ENCODE measurements around the gene ORM2. TPM values are rescaled to one million over a fixed set of nuclear protein-coding genes. Genes with fewer than 3 reads are reported as not detected.
A peak's percentile ranks its signal among the peaks of the same experiment; 100 is the strongest.

Gene ORM2
- total RNA-seq, 1 donor from 2014 or later, result not detected

DNA sequence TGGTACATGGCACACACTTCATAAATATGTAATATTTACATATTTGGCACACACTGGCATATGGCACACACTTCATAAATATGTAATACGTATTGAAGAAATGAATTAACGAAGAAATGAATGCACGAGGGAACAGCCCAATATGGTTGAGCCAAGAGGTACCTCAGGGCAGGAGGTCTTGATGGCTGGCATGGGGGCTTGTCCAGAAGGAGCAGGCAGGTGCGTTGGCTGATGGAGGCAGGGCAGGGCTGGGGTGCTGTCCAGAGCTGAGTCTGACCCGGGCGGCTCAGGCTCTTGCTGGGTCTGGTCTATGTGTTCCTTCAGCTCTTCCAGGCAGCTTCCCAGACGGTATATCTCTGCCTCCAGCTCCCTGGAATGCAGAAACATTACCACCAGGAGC is 31.9 kb downstream of the ORM2 start:
- no peak overlapping the region for H3K4me3 ChIP-seq (ENCODE audit: low read depth, low read length)
- no peak for DNase-seq (ENCODE audit: low read depth)
- TF ChIP-seq, protein P1, sequence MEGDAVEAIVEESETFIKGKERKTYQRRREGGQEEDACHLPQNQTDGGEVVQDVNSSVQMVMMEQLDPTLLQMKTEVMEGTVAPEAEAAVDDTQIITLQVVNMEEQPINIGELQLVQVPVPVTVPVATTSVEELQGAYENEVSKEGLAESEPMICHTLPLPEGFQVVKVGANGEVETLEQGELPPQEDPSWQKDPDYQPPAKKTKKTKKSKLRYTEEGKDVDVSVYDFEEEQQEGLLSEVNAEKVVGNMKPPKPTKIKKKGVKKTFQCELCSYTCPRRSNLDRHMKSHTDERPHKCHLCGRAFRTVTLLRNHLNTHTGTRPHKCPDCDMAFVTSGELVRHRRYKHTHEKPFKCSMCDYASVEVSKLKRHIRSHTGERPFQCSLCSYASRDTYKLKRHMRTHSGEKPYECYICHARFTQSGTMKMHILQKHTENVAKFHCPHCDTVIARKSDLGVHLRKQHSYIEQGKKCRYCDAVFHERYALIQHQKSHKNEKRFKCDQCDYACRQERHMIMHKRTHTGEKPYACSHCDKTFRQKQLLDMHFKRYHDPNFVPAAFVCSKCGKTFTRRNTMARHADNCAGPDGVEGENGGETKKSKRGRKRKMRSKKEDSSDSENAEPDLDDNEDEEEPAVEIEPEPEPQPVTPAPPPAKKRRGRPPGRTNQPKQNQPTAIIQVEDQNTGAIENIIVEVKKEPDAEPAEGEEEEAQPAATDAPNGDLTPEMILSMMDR (conservative IDR thresholded peaks at IDR 0.05; ENCODE audit: low read depth, low read length), result no peak

DNA sequence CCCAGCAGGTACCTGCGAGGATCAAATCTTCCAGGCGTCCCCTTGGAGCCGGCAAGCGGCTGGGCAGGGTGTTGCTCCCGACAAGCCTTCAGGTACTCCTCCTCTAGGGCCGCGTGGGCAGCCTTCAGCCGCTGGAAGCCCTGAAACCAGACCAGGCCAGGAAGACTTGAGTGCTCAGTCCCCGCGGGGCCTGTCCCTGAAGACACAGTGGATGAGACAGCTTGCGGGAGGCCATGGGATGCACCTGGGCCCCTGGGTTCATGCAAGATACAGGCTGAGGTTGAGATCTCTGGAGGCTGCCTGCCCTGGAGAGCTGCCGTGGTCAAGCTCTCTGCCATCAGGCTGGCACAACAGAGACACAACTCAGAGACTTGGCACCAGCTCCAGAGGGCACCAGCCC is 32.7 kb downstream of the ORM2 start:
- DNase-seq (ENCODE audit: low read depth), result no peak
- H3K4me3 ChIP-seq (ENCODE audit: low read depth, low read length), result no peak overlapping the region
- TF ChIP-seq, protein P1 (conservative IDR thresholded peaks at IDR 0.05; ENCODE audit: low read depth, low read length), result no peak

DNA sequence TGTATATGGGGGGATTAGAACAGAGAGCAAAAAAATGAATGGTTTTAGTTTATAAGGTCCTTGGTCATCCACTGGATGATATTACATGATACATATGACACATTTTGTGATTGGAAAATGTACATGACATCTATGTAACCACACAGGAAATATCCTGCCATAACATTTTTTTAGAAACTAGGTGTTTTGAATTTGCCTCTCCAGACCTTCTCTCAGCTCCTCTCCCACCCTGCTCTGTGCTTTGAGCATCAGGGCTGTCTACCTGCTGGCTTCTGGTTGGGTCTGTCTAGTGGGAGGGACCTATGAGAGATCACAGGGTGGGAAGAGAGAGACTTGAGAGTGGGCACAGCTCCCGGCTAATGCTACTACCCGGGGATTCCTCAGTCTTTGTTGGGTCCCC is 33.8 kb downstream of the ORM2 start:
- no peak for DNase-seq (ENCODE audit: low read depth)
- no peak overlapping the region for H3K4me3 ChIP-seq (ENCODE audit: low read depth, low read length)
- TF ChIP-seq, protein P1 (conservative IDR thresholded peaks at IDR 0.05; ENCODE audit: low read depth, low read length), result no peak

DNA sequence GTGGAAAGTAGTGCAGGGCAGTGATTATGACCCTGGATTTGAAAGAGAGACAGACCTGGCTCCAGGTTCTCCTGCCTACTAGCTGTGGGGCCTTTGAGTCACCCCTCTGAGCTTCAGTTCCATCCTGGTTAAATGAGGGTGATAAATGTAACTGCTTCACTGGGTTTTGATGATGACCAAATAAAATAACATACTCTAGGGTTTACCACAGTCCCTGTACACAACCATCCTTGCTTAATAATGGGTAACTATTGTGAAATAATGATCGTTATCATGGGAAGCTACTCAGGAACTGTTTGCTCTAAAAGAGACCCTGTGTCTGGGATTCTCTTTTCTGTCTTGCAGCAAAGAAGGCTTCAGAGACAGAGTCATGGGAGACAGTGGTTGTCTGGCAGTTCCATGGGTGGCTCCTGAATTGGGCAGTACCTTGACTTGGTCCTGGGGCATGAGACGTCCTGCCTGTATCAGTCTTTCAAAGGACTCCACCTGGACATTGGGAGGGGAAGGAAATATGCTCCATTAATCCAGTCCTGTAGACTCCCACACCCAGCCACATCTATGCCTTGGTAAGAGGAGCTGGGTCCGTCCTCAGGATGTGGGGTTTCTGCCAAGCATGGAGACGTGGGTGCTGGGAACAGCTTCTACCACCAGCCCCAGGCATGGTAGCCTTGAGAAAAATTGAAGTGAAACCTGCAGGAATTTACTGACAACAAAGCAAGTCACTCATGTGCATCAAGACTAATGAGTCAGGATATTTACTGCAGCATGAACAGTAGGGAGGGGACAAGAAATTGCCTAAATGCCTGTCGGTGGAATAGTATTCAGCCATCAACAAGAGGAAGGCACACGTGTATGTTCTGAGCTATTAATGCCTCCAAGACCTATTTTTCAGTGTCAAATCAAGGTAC is 34.7 kb downstream of the ORM2 start:
- TF ChIP-seq, protein P1 (conservative IDR thresholded peaks at IDR 0.05; ENCODE audit: low read depth, low read length), result no peak
- no peak overlapping the region for H3K4me3 ChIP-seq (ENCODE audit: low read depth, low read length)
- DNase-seq (ENCODE audit: low read depth), result peak; percentile 98

DNA sequence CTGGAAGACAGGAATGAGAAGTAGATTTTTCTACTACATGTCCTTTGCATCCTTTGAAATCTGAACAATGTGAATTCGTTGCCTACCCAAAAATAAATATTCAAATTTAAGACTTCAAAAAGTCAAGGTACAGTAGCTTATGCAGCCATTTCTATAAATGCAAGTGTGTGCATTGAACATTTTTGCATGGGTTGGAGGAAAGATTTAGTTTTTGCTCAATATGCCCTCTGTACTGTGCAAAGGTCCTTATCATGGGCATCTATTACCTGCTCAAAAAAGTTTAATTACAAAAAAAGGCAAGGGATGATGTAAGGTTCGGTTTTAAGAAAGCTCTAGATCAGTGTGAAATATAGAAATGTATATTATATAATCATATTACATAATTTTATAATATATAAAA is 35.5 kb downstream of the ORM2 start:
- H3K4me3 ChIP-seq (ENCODE audit: low read depth, low read length), result no peak overlapping the region
- TF ChIP-seq, protein P1 (conservative IDR thresholded peaks at IDR 0.05; ENCODE audit: low read depth, low read length), result no peak
- no peak for DNase-seq (ENCODE audit: low read depth)

DNA sequence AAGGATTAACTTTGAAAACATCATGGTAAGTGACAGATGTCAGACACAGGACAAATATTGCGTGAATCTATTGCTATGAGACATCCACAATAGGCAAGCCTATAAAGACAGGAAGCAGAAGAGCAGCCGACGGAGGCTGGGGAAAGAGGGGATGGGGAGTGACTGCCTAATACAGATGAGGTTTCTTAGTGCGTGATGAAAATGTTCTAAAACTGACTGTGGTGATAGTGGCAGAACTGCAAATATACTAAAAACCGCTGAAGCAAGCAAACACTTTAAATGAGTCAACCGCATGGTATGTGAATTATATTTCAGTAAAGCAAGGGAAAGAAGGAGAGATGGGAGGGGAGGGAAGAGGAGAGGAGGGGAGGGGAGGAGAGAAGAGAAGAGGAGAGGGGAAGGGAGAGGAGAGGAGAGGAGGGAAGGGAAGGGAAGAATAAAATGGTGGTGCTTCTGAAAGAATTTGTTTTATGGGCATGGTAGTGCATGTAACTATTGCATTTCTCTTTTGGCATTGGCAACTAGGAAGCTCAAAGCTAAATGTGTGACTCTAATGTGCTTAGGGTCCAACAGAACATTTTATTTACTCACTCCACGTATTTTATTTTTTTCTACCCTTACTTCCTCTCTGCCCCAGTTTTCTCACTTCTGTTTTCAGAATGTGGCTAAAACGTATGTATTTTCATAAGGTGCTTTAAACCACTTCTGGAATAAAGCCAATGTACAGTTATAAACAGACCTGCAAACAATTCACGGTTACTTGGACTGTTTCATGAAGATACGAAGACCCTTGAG is 36.9 kb downstream of the ORM2 start:
- TF ChIP-seq, protein P1 (conservative IDR thresholded peaks at IDR 0.05; ENCODE audit: low read depth, low read length), result no peak
- DNase-seq (ENCODE audit: low read depth), result peak; percentile 85
- no peak overlapping the region for H3K4me3 ChIP-seq (ENCODE audit: low read depth, low read length)
